ENCODE data around the gene ATP2A1.
"Not testable (repeated sequence)": the region's sequence is repeated elsewhere in the genome, so short reads cannot be mapped to it uniquely, and the experiment has no call there.

Gene ATP2A1

GRCh38 chr16:28883221-28883996, 5.1 kb downstream of the ATP2A1 start:
- no peak for DNase-seq

GRCh38 chr16:28884045-28884444, 5.8 kb downstream of the ATP2A1 start:
- DNase-seq, result no peak

GRCh38 chr16:28886945-28887344, 8.7 kb downstream of the ATP2A1 start:
- DNase-seq, result no peak

GRCh38 chr16:28890355-28890754, 12.1 kb downstream of the ATP2A1 start:
- DNase-seq, result not testable (repeated sequence)

DNA sequence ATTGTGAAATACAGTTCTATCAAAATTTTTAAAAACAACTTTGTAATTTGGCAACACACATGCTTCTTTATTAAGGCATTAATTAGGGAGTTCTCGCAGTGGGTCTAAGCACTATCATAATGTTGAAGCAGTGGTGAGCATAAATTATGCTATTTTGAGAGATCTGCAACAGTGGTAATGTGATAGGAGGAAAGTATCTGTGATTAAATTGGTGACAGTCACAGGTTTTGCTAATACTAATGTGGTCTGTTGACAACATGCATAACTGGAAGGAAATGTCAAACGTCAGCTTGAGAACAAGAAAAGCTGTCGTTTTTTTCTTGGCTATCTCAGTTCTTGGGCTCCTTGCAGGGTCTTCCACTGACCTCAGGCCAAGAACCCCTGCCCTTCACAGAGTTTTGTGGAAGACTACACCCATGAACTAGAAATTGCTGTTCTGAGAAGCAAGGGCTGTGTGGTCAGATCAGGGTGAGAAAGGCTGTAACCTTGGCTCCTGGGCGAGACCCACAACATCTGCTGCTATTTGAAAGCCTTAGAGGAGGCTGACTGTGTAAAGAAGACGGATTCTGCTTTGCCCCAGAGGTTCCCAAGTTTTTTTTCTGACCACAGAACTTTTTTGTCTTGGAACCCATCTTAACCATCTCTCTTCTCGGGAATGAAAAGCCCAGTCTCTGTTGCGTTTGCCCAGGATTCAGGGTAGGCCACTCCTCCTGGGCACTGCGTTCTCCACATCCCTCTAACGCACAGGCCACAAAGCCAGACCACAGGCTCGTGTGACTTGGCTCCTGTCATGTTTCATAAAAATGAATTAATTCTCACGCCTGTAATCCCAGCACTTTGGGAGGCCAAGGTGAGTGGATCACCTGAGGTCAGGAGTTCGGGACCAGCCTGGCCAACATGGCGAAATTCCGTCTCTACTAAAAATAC, 13.9 kb downstream of the ATP2A1 start:
- no peak for DNase-seq

DNA sequence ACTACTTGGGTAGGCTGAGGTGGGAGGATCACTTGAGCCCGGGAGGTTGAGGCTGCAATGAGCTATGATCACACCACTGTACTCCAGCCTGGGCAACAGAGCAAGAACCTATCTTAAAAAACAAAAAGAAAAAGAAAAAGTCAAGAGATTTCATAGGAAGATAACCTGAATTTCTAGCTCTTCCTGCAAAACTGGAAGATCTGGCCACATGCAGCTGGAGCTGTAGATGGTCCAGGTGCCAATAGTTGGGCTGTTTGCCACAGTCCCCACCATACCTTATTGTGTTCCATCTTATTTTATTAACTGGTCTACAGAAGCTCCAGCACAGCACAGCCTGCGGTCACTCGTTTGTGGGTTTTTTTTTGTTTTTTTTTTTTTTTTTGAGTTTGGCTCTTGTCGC, 15.0 kb downstream of the ATP2A1 start:
- DNase-seq, result no peak

DNA sequence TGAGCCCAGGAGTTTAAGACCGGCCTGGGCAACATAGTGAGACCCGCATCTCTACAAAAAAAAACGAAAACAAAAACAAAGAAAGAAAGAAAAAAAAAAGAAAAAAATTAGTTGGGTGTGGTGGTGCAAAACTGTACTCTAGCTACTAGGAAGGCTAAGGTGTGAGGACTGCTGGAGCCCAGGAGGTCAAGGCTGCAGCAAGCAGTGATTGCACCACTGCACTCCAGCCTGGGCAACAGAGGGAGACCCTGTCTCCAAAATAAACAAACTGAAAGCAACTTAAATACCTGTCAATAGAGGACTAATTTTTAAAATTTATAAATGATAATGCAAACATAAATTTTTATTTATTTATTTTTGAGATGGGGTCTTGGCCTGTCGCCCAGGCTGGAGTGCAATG, 17.3 kb downstream of the ATP2A1 start:
- no peak for DNase-seq

DNA sequence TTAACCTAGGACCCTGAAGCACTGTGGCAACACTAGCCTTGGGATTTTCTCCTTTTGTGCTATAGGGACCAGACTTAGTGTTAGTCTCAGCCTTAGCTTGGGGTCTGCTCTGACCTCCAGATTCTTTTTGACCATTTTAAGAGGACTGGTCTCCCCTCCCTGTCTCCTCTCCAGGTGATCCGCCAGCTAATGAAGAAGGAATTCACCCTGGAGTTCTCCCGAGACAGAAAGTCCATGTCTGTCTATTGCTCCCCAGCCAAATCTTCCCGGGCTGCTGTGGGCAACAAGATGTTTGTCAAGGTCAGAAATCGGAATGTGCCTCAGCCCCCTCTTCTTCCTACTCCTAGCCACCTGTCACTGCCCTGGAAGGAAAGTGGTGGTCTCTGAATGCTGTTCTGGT, 19.5 kb downstream of the ATP2A1 start:
- DNase-seq, result no peak

GRCh38 chr16:28898266-28898665, 20.0 kb downstream of the ATP2A1 start:
- no peak for DNase-seq

DNA sequence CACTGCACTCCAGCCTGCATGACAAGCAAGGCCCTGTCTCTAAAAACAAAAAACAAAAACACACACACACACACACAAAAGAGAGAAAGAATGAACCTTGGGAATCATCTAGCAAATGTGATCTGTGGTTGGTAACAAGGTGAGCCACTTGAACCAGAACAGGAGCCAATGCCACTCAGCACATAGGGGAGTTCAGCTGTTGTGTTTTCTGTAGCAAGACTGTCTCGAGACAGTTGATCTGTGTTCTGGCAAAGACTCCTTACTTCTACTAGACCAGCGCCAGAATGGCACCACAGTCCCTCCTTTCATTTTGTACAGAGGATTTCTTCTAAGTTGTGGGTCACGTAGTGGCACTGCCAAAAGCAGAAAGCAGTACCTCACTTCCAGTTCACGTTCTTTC, 20.7 kb downstream of the ATP2A1 start:
- no peak for DNase-seq

DNA sequence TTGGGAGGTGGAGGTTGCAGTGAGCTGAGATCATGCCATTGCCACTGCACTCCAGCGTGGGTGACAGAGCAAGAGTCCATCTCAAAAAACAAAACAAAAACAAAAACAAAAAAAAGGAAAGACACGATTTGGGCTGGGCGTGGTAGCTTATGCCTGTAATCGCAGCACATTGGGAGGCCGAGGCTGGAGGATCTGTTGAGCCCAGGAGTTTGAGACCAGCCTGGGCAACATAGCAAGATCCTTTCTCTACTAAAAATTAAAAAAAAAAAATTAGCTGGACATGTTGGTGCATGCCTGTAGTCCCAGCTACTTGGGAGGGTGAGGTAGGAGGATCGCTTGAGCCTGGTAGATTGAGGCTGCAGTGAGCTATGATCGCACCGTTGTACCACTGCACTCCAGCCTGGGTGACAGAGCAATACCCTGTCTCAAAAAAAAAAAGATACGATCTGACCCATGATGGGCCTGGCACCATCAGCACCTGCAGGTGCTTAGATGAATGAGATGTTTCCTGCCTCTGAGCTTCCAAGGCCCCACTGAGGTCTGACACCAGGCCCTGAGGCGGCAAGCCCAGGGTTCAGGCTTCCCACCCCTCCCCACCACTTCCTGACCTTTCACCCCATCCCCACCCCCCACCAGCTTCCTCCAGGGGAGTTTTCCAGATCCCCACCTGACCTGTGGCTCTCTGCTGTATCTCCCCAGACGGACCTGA, 21.7 kb downstream of the ATP2A1 start:
- no peak for DNase-seq

DNA sequence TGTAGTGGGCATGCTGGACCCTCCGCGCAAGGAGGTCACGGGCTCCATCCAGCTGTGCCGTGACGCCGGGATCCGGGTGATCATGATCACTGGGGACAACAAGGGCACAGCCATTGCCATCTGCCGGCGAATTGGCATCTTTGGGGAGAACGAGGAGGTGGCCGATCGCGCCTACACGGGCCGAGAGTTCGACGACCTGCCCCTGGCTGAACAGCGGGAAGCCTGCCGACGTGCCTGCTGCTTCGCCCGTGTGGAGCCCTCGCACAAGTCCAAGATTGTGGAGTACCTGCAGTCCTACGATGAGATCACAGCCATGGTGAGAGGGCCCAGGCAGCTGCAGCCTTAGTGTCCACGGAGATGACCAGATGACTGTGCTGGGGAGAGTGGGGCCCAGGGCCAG, 22.3 kb downstream of the ATP2A1 start:
- DNase-seq, result no peak

DNA sequence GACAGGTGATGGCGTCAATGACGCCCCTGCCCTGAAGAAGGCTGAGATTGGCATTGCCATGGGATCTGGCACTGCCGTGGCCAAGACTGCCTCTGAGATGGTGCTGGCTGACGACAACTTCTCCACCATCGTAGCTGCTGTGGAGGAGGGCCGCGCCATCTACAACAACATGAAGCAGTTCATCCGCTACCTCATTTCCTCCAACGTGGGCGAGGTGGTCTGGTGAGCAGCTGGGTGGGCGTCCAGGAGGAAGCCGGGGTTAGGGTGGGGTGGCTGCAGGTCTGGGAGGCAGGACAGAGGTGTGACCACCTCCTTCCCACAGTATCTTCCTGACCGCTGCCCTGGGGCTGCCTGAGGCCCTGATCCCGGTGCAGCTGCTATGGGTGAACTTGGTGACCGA, 23.6 kb downstream of the ATP2A1 start:
- DNase-seq, result no peak

- no peak for DNase-seq
Observed at GRCh38 chr16:28902909-28903308, 24.6 kb downstream of the ATP2A1 start.

GRCh38 chr16:28903344-28904042, 25.2 kb downstream of the ATP2A1 start:
- no peak for DNase-seq

DNA sequence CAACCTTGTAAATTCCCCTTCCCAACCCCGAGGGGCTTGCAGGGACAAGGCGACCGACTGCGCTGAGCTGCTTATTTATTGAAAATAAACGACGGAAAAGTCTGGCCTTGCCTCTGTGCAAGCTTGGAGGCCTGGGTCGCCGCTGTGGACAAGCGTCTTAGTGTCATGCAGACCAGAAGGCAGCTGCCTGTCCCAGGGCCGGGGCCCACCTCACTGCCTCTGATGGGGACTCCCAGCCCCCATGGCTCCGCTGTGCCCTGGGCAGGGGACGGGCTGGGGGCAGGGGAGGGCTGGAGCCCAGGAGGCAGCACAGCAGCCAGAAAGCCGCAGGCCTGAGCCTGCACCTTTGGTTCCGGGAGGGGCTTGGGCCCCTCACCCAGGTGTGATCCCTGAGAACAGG, 26.1 kb downstream of the ATP2A1 start:
- no peak for DNase-seq

- DNase-seq, result no peak
Observed at GRCh38 chr16:28904828-28905227, 26.5 kb downstream of the ATP2A1 start.

DNA sequence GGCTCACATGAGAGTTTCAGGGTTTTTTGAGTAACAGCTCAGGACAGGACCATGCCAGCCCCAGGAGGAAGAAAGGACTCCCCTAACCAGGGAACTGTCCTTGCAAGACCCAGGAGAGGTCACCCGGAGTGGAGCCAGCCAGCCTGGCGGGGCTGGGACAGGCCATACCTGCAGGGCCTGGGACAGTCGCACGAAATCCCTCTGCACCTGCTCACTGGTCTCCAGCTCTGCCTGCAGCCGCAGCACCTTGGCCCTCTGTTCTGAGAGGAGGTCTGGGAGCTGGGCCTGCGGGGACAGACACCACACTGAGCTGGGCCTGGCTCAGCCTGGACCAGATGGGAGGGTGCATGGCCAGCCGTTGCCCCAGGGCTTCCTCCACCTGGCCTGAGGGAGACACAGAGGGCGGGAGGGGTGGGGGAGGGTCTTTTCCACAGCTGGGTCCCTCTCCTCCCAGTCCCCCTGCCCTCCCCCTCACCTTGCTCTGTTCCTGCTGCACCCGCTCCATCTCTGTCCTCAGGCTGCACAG, 27.0 kb downstream of the ATP2A1 start:
- DNase-seq, result no peak

GRCh38 chr16:28905800-28906372, 27.6 kb downstream of the ATP2A1 start:
- no peak for DNase-seq

DNA sequence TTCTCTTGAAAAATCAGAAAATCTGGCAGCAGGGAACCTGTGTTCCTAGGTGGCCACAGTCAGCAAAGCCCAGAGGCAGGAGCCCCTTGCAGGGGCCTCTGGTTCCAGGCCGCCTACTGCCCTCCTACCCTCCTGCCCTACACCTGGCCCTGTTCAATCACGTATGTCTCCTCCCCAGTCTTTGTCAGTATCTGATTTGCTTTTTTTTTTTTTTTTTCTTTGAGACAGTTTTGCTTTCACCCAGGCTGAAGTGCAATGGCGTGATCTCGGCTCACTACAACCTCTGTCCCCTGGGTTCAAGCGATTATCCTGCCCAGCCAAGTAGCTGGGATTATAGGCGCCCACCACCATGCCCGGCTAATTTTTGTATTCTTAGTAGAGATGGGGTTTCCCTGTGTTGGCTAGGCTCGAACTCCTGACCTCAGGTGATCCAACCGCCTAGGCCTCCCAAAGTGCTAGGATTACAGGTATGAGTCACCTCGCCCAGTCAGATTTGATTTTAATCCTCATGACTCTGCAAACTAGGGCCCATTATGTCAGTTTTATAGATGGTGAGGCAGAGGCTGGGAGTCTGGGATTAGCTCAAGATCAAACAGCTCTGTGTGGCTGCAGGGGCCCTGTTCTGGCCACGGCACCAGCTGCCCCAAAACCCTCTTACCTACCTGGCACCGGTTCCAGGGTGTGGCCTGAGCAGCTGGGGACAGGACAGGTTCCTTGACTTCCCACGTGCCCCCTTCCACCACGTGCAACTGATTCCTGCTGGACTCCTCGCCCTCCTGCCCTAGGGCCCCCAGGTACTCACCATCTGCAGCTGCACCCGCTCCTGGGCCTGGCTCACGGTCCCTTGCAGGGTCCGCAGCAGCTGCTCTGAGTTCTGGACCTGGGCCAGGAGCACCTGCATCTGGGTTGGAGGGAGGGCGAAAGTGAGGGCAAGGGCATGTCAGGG, 32.1 kb downstream of the ATP2A1 start:
- no peak for DNase-seq

DNA sequence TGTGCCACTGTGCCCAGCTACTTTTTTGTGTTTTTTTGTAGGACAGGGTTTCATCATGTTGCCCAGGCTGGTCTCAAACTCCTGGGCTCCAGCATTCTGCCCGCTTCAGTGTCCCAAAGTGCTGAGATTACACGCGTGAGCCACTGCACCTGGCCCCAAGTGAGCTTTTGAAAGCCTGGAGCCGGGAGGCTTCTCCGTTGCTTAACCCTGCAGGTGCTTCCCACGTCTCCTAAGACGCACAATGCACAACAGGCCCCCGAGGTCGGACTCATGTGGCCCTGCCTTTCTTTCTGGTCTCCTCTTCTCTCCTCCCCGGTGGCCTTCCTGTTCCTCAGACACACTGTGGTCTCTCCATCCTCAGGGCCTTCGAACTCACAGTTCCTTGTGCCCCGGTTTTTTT, 34.3 kb downstream of the ATP2A1 start:
- DNase-seq, result no peak

Data from activated CD4-positive, alpha-beta T cell treated with anti-CD3 and anti-CD28 coated beads for 1 hour (primary cell).